Measurements from ENCODE around the gene RTBDN. TPM values are rescaled to one million over a fixed set of nuclear protein-coding genes. Genes with fewer than 3 reads are reported as not detected.
A peak's percentile ranks its signal among the peaks of the same experiment; 100 is the strongest.
"Not testable (repeated sequence)": the region's sequence is repeated elsewhere in the genome, so short reads cannot be mapped to it uniquely, and the experiment has no call there.

Gene RTBDN
- total RNA-seq, 2 donors from 2014 or later = 0.35 TPM; not detected in 1

- peak overlapping the region; percentile 92 to 99 for H3K9ac ChIP-seq (ENCODE audit: low read depth in 2 of 2, low read length in 2 of 2)
- H3K9me3 ChIP-seq = no peaks in the 10 kb centered on the region
- H3K27me3 ChIP-seq = no peaks in the 10 kb centered on the region
- peak overlapping the region; percentile 68 for H3K4me3 ChIP-seq
- peak overlapping the region; percentile 48 for H3K27ac ChIP-seq
- TF ChIP-seq CTCF (IDR thresholded peaks at IDR 0.05) = no peak
- no peaks in the 10 kb centered on the region for H3K36me3 ChIP-seq
- peak; percentile 44 for DNase-seq
- peaks cover 4% of the 10 kb centered on the region for H3K4me1 ChIP-seq
- intact Hi-C loops (cut with DNase I) = no loop called here
Observed at GRCh38 chr19:12800923-12801465, 33.4 kb downstream of the RTBDN start.

- H3K9me3 ChIP-seq = no peaks in the 10 kb centered on the region
- peak overlapping the region; percentile 92 to 99 for H3K9ac ChIP-seq (ENCODE audit: low read depth in 2 of 2, low read length in 2 of 2)
- H3K4me1 ChIP-seq = peaks cover 8% of the 10 kb centered on the region
- intact Hi-C loops (cut with DNase I) = no loop called here
- H3K27me3 ChIP-seq = no peaks in the 10 kb centered on the region
- DNase-seq = no peak
- peak overlapping the region; percentile 68 for H3K4me3 ChIP-seq
- peak overlapping the region; percentile 48 for H3K27ac ChIP-seq
- no peaks in the 10 kb centered on the region for H3K36me3 ChIP-seq
- no peak for TF ChIP-seq CTCF (IDR thresholded peaks at IDR 0.05)
Observed at GRCh38 chr19:12800466-12800770, 34.0 kb downstream of the RTBDN start.

- Histone ChIP-seq H3K27ac (no peak overlapping the region), H3K4me3 (no peak overlapping the region), H3K9me3 (no peaks in the 10 kb centered on the region), H3K27me3 (no peaks in the 10 kb centered on the region), H3K4me1 (peaks cover 8% of the 10 kb centered on the region), H3K36me3 (no peaks in the 10 kb centered on the region), H3K9ac (ENCODE audit: low read depth in 2 of 2, low read length in 2 of 2) (peak overlapping the region; percentile 92 to 99)
- intact Hi-C loops (cut with DNase I) = loop anchor here (5.0 kb wide), 1 partner anchor 38 kb away; no protein-coding TSS in a partner anchor
- no peak for TF ChIP-seq CTCF (IDR thresholded peaks at IDR 0.05)
- DNase-seq = no peak
Observed at GRCh38 chr19:12799742-12800465, 34.5 kb downstream of the RTBDN start.

GRCh38 chr19:12797607-12798006, 36.8 kb downstream of the RTBDN start:
- not testable (repeated sequence) for H3K9ac ChIP-seq (ENCODE audit: low read depth in 2 of 2, low read length in 2 of 2); H3K27ac ChIP-seq; H3K27me3 ChIP-seq; H3K9me3 ChIP-seq; DNase-seq; H3K4me3 ChIP-seq; H3K36me3 ChIP-seq
- intact Hi-C loops (cut with DNase I) = loop anchor here (2.0 to 5.0 kb wide), 2 partner anchors 21 to 35 kb away; no protein-coding TSS in a partner anchor
- peaks cover 14% of the 10 kb centered on the region for H3K4me1 ChIP-seq

GRCh38 chr19:12797141-12797587, 37.2 kb downstream of the RTBDN start:
- H3K9me3 ChIP-seq = no peaks in the 10 kb centered on the region
- no peak overlapping the region for H3K4me3 ChIP-seq
- H3K27ac ChIP-seq = no peak overlapping the region
- TF ChIP-seq CTCF (IDR thresholded peaks at IDR 0.05) = no peak
- H3K36me3 ChIP-seq = no peaks in the 10 kb centered on the region
- no peak overlapping the region for H3K9ac ChIP-seq (ENCODE audit: low read depth in 2 of 2, low read length in 2 of 2)
- no peaks in the 10 kb centered on the region for H3K27me3 ChIP-seq
- intact Hi-C loops (cut with DNase I) = loop anchor here (2.0 to 5.0 kb wide), 2 partner anchors 20 to 35 kb away; no protein-coding TSS in a partner anchor
- DNase-seq = no peak
- H3K4me1 ChIP-seq = peaks cover 14% of the 10 kb centered on the region
